Neural progenitor cell (in vitro differentiated cells): ENCODE data around the gene ADCY2.

Experiments used
- CTCF ChIP-seq: fragments of 200-600 bp; sonication (generic); IDR thresholded peaks from 2 replicates; pipeline ENCODE4 v1.5.1; 2017; ENCODE audit warnings: antibody characterized with exemption, mild to moderate bottlenecking
- EZH2 ChIP-seq: fragments of 200-600 bp; sonication (generic); IDR thresholded peaks from 2 replicates; pipeline ENCODE4 v1.6.1; 2017; ENCODE audit warnings: antibody characterized with exemption, mild to moderate bottlenecking, moderate library complexity
- EZH2phosphoT487 ChIP-seq: fragments of 200-600 bp; sonication (generic); IDR thresholded peaks from 2 replicates; pipeline ENCODE4 v1.6.1; 2017; ENCODE audit warnings: antibody characterized with exemption

- no peak for TF ChIP-seq CTCF
- TF ChIP-seq EZH2, result no peak
- no peak for TF ChIP-seq EZH2phosphoT487
Measured at GRCh38 chr5:7756453-7756852, 360.5 kb downstream of the ADCY2 start.
